Measurements from ENCODE around the gene AMPD3.
A peak's percentile ranks its signal among the peaks of the same experiment; 100 is the strongest.

AMPD3 gene

GRCh38 chr11:10443721-10444235, 11.3 kb upstream of the AMPD3 start:
- Histone ChIP-seq H3K27ac (no peak overlapping the region), H3K4me3 (no peak overlapping the region)
- TF ChIP-seq, protein P1, sequence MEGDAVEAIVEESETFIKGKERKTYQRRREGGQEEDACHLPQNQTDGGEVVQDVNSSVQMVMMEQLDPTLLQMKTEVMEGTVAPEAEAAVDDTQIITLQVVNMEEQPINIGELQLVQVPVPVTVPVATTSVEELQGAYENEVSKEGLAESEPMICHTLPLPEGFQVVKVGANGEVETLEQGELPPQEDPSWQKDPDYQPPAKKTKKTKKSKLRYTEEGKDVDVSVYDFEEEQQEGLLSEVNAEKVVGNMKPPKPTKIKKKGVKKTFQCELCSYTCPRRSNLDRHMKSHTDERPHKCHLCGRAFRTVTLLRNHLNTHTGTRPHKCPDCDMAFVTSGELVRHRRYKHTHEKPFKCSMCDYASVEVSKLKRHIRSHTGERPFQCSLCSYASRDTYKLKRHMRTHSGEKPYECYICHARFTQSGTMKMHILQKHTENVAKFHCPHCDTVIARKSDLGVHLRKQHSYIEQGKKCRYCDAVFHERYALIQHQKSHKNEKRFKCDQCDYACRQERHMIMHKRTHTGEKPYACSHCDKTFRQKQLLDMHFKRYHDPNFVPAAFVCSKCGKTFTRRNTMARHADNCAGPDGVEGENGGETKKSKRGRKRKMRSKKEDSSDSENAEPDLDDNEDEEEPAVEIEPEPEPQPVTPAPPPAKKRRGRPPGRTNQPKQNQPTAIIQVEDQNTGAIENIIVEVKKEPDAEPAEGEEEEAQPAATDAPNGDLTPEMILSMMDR (IDR thresholded peaks at IDR 0.05) = no peak
- DNase-seq (ENCODE audit: low spot score) = no peak

GRCh38 chr11:10444725-10445315, 10.2 kb upstream of the AMPD3 start:
- TF ChIP-seq, protein P1 (IDR thresholded peaks at IDR 0.05) = no peak
- DNase-seq (ENCODE audit: low spot score) = no peak
- Histone ChIP-seq H3K27ac (no peak overlapping the region), H3K4me3 (no peak overlapping the region)

GRCh38 chr11:10447445-10447844, 7.6 kb upstream of the AMPD3 start:
- Histone ChIP-seq H3K27ac (no peak overlapping the region), H3K4me3 (no peak overlapping the region)
- DNase-seq (ENCODE audit: low spot score) = no peak
- TF ChIP-seq, protein P1 (IDR thresholded peaks at IDR 0.05) = no peak

DNA sequence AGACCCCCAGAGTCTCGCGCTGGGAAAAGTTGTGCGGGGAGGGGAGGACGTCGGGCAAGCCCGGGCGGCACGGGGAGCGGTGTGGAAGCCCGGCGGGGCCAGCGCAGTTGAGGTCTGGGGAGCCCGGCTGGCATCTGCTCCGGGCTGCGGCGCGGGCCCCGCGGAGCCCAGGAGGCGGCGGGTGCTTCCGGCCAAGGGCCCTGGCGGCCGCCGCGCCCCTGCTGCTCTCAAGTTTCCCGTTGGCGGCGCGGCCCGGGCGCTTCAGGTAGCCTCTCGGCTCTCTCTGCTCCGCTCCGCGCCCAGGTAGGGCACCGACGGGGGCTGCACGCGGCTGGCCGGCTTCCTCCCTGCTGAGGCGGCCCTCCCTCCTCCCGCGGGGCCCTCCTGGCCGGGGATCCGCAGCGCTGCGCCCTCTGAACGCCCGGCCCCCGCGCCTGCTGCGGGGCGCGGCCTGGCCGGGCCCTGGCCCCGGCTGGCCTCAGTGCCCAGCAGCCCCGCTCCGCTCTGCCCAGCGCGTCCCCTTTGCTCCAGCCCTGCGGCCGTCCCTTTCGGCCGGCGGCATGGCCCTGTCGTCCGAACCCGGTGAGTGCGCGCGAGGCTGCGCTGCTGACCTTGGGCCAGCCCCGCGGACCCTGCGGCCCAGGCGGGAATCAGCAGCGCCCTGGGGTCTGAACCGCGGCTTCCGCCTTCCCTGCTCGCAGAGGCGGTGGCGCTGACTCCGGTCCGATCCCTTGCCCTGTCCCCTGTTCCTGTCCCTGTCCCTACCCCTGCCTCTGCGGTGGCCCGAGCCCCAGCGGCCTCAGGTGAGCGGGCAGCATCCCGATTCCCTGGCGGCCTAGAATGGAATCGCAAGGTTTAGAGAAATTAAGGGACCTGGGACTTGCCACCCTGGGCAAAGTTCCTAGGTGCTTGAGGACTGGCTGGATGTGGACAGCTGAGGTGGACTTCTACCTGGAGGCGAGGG, 4.3 kb upstream of the AMPD3 start:
- no peak for DNase-seq (ENCODE audit: low spot score)
- Histone ChIP-seq H3K27ac (no peak overlapping the region), H3K4me3 (peak overlapping the region; percentile 65)
- TF ChIP-seq, protein P1 (IDR thresholded peaks at IDR 0.05) = no peak

DNA sequence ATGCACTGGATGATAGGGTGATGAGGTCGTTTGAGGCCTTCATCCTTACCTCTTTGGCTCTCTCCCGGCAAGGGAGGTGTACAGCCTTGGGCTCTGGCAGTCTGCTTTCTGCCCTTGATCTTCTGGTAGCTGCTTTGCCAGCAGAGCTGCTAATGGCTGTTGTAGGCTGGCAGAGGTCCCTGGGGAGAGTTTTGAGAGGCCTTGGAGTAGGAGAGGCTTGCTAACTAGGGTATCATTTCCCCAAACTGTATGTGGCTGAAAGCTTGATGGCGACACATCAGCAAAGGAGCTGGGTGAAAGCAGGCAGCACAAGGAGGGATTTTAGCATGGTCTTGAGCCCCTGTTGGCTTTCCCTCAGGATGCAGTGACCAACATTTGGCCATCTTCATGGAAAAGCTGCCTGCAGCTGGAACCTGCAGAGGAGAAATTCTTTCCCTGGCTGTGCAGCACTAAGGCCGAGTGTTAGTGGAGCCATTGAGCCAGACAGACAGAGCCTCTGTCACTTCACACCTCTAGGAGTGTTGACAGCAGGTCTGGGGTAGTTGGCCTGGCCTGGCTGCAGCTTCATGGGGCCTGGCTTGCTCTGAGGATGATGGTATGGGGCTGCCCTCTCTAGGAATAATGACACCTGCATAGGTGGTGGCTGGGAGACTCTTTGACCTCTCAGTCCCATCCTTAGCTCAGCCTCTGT, 3.5 kb upstream of the AMPD3 start:
- Histone ChIP-seq H3K4me3 (peak overlapping the region; percentile 65), H3K27ac (no peak overlapping the region)
- TF ChIP-seq, protein P1 (IDR thresholded peaks at IDR 0.05) = no peak
- DNase-seq (ENCODE audit: low spot score) = no peak

- TF ChIP-seq, protein P1 (IDR thresholded peaks at IDR 0.05) = no peak
- Histone ChIP-seq H3K27ac (no peak overlapping the region), H3K4me3 (no peak overlapping the region)
- DNase-seq (ENCODE audit: low spot score) = no peak
Measured at GRCh38 chr11:10452211-10452767, 2.8 kb upstream of the AMPD3 start.
